Chondrocyte (in vitro differentiated cells): Measurements from ENCODE around the gene NFASC. TPM values are rescaled to one million over a fixed set of nuclear protein-coding genes. Genes with fewer than 3 reads are reported as not detected.

Source experiments
- DNase-seq: peaks from one replicate; pipeline ENCODE4 v3.0.0; 2021; ENCODE audit warnings: mixed read lengths, low spot score
- H3K27ac Mint-ChIP-seq: one replicate; pipeline ENCODE4 v1.8.0; 2021; ENCODE audit warnings: mild to moderate bottlenecking, moderate library complexity, mixed read lengths; ENCODE audit not compliant: unreplicated experiment
- H3K27me3 Mint-ChIP-seq: 2 replicates; pipeline ENCODE4 v1.8.0; 2021; ENCODE audit warnings: low read depth, mixed read lengths
- H3K36me3 Mint-ChIP-seq: 2 replicates; pipeline ENCODE4 v1.8.0; 2021; ENCODE audit warnings: low read depth, mixed read lengths
- H3K4me1 Mint-ChIP-seq: 2 replicates; pipeline ENCODE4 v1.8.0; 2021; ENCODE audit warnings: low read depth, mild to moderate bottlenecking, mixed read lengths
- H3K4me3 Mint-ChIP-seq: one replicate; pipeline ENCODE4 v1.8.0; 2021; ENCODE audit warnings: mild to moderate bottlenecking, moderate library complexity, mixed read lengths; ENCODE audit not compliant: unreplicated experiment
- H3K9me3 Mint-ChIP-seq: 2 replicates; pipeline ENCODE4 v1.8.0; 2021; ENCODE audit warnings: low read depth, mixed read lengths
- CTCF ChIP-seq: fragments of 200-600 bp; sonication (generic); IDR thresholded peaks from 2 replicates; pipeline ENCODE4 v1.5.0; 2021; ENCODE audit warnings: antibody characterized with exemption, mild to moderate bottlenecking, moderate library complexity
- total RNA-seq: library from RNA; stranded (reverse); gene quantifications from 3 replicates; pipeline ENCODE4 v1.2.1, GENCODE V29; 2021

The NFASC gene
- total RNA-seq, 1 donor from 2014 or later, result 0.20 TPM

DNA sequence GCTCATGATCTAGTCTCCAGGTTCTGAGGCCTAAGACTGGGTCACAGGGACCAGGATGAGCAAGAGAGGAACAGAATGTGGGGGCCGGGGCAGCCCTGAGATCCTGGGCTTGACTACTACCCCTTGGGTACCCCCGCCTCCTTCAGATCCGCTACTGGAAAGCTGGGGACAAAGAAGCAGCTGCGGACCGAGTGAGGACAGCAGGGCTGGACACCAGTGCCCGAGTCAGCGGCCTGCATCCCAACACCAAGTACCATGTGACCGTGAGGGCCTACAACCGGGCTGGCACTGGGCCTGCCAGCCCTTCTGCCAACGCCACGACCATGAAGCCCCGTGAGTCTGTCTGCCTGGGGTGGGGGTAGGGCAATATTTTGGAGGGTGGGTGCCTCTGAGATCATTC is 201.1 kb downstream of the NFASC start:
- Mint-ChIP-seq H3K36me3 (no peaks in the 10 kb centered on the region), H3K27ac (no peak overlapping the region), H3K9me3 (no peaks in the 10 kb centered on the region), H3K4me3 (no peak overlapping the region), H3K4me1 (peaks cover 8% of the 10 kb centered on the region), H3K27me3 (no peaks in the 10 kb centered on the region)
- no peak for DNase-seq
- no peak for TF ChIP-seq CTCF

DNA sequence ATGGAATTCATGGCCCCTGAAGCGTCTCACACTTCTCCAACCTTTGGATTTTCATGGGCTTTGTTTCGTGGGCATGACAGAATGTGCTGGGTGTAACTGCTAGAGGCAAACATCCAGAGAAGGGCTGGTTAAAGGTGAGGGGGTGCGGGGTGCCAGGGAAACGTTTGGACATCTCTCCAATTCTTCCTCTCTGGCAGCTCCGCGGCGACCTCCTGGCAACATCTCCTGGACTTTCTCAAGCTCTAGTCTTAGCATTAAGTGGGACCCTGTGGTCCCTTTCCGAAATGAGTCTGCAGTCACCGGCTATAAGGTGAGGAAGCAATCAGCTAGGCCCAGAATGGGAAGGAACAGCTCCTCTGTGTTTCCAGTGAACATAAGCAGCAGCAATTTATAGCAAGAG is 201.6 kb downstream of the NFASC start:
- no peak for DNase-seq
- TF ChIP-seq CTCF, result no peak
- H3K27me3 Mint-ChIP-seq, result no peaks in the 10 kb centered on the region
- H3K27ac Mint-ChIP-seq, result no peak overlapping the region
- no peak overlapping the region for H3K4me3 Mint-ChIP-seq
- peaks cover 8% of the 10 kb centered on the region for H3K4me1 Mint-ChIP-seq
- H3K9me3 Mint-ChIP-seq, result no peaks in the 10 kb centered on the region
- H3K36me3 Mint-ChIP-seq, result no peaks in the 10 kb centered on the region

Other genes starting within 250 kb of the NFASC start
- gene LRRN2, start 185.1 kb upstream of the NFASC start, total RNA-seq, result 3.3 to 5.9 TPM (median 4.6 TPM) in 3 replicates
- gene CNTN2, start 172.3 kb downstream of the NFASC start, total RNA-seq, result not detected in 3 replicates
- gene TMEM81, start 213.6 kb downstream of the NFASC start, total RNA-seq, result 2.5 to 3.8 TPM (median 3.7 TPM) in 3 replicates